Common myeloid progenitor, CD34-positive (primary cell): ENCODE results near the gene SLC4A9.

Experiments
- CTCF ChIA-PET: fragments of 350-600 bp; sonication (Branson Sonifier 250); formaldehyde crosslinking; loops from one replicate; lab custom pipeline; 2021; ENCODE audit warnings: antibody characterized with exemption; lab: Charles Lee
- POLR2A ChIA-PET: fragments of 350-600 bp; sonication (Branson Sonifier 250); formaldehyde crosslinking; loops from one replicate; lab custom pipeline; 2021; ENCODE audit warnings: antibody characterized with exemption; lab: Charles Lee
- DNase-seq, 3 donors: peaks; one replicate each; pipeline versions ENCODE4 v3.0.0 to v3.0.0-alpha.2; 2013
- H3K27ac ChIP-seq, 2 experiments: 1 replicate in 1 of 2; 2 replicates in 1 of 2; pipeline ENCODE4 v1.7.0; 2013; ENCODE audit warnings: inconsistent platforms in 2 of 2, low read length in 2 of 2, mild to moderate bottlenecking in 2 of 2, low read depth in 1 of 2, moderate library complexity in 1 of 2; ENCODE audit not compliant: severe bottlenecking in 2 of 2, insufficient read depth in 1 of 2, poor library complexity in 1 of 2
- H3K27me3 ChIP-seq, 5 experiments: replicated peaks in 2 of 5; 1 replicate in 3 of 5; 2 replicates in 2 of 5; pipeline versions ENCODE4 v1.6.1 to v1.7.0; 2013; ENCODE audit warnings: low read length in 4 of 5, mild to moderate bottlenecking in 2 of 5, moderate library complexity in 2 of 5, inconsistent platforms in 1 of 5; ENCODE audit not compliant: insufficient read depth in 5 of 5, control insufficient read depth in 4 of 5
- H3K36me3 ChIP-seq, 4 experiments: 1 replicate in 2 of 4; 2 replicates in 2 of 4; pipeline versions ENCODE4 v1.6.1 to v1.7.0; 2013; ENCODE audit warnings: low read length in 3 of 4, control low read depth in 1 of 4, mild to moderate bottlenecking in 1 of 4; ENCODE audit not compliant: control insufficient read depth in 4 of 4, insufficient read depth in 4 of 4
- H3K4me1 ChIP-seq, 4 experiments: 1 replicate in 3 of 4; 2 replicates in 1 of 4; pipeline versions ENCODE4 v1.6.1 to v1.7.1; 2013; ENCODE audit warnings: low read length in 3 of 4, mild to moderate bottlenecking in 3 of 4, control low read depth in 1 of 4, inconsistent platforms in 1 of 4, moderate library complexity in 1 of 4; ENCODE audit not compliant: control insufficient read depth in 4 of 4, insufficient read depth in 4 of 4; ENCODE audit errors: control extremely low read depth in 1 of 4
- H3K4me3 ChIP-seq, 7 experiments: 1 replicate in 4 of 7; 2 replicates in 3 of 7; pipeline versions ENCODE4 v1.5.1 to v1.7.0; 2013; ENCODE audit warnings: mild to moderate bottlenecking in 7 of 7, low read length in 6 of 7, moderate library complexity in 6 of 7, inconsistent platforms in 2 of 7, low read depth in 2 of 7, control low read depth in 1 of 7; ENCODE audit not compliant: insufficient read depth in 4 of 7, control insufficient read depth in 1 of 7; ENCODE audit errors: extremely low read depth in 1 of 7
- H3K9me3 ChIP-seq, 5 experiments: 1 replicate in 4 of 5; 2 replicates in 1 of 5; pipeline versions ENCODE4 v1.6.1 to v1.7.1; 2013; ENCODE audit warnings: low read length in 4 of 5, mild to moderate bottlenecking in 2 of 5, inconsistent platforms in 1 of 5, low read depth in 1 of 5, moderate library complexity in 1 of 5; ENCODE audit not compliant: control insufficient read depth in 4 of 5, insufficient read depth in 2 of 5; ENCODE audit errors: control extremely low read depth in 1 of 5
- WGBS: methylation state at CpG from one replicate; pipeline ENCODE4 v1.1.5; 2013; ENCODE audit not compliant: insufficient coverage; 5-methylcytosine and 5-hydroxymethylcytosine counted together

SLC4A9 gene

GRCh38 chr5:140358738-140359310, 1.2 kb upstream of the SLC4A9 start:
- Histone ChIP-seq H3K9me3 (no peaks in the 10 kb centered on the region), H3K27me3 (peaks cover 0 to 3% (median 0%) of the 10 kb centered on the region in 5 experiments), H3K4me1 (peaks cover 0 to 10% (median 8%) of the 10 kb centered on the region in 4 experiments), H3K4me3 (no peak overlapping the region), H3K36me3 (no peaks in the 10 kb centered on the region), H3K27ac (no peak overlapping the region)
- CTCF ChIA-PET, result interaction anchor here (0.5 to 4.6 kb wide), 17 partner anchors 14 to 356 kb away, joined by 3 to 69 read pairs (median 4); partner anchors contain the start of gene HBEGF
- no peak for DNase-seq
- POLR2A ChIA-PET, result no interaction called here
- 93% methylated on average over 2 of the region's 4 CpGs for WGBS

GRCh38 chr5:140360681-140361479, 886 bp downstream of the SLC4A9 start:
- Histone ChIP-seq H3K27me3 (peaks cover 0 to 3% (median 0%) of the 10 kb centered on the region in 5 experiments), H3K4me3 (no peak overlapping the region), H3K9me3 (no peaks in the 10 kb centered on the region), H3K27ac (no peak overlapping the region), H3K4me1 (peaks cover 0 to 10% (median 8%) of the 10 kb centered on the region in 4 experiments), H3K36me3 (no peaks in the 10 kb centered on the region)
- CTCF ChIA-PET, result interaction anchor here (0.7 to 4.6 kb wide), 10 partner anchors 9 to 548 kb away, joined by 3 to 69 read pairs (median 4); partner anchors contain the start of gene HBEGF
- POLR2A ChIA-PET, result interaction anchor here (0.6 kb wide), 1 partner anchor 121 kb away, joined by 5 read pairs; no protein-coding TSS in a partner anchor
- no peak for DNase-seq
- WGBS, result 100% methylated on average over 3 of the region's 7 CpGs

- Histone ChIP-seq H3K4me1 (peaks cover 0 to 10% (median 8%) of the 10 kb centered on the region in 4 experiments), H3K27ac (no peak overlapping the region), H3K9me3 (no peaks in the 10 kb centered on the region), H3K36me3 (no peaks in the 10 kb centered on the region), H3K4me3 (no peak overlapping the region), H3K27me3 (peaks cover 0 to 3% (median 0%) of the 10 kb centered on the region in 5 experiments)
- DNase-seq, result no peak
- WGBS, result 96% methylated on average over 2 of the region's 2 CpGs
- CTCF ChIA-PET, result interaction anchor here (0.8 to 4.6 kb wide), 8 partner anchors 8 to 150 kb away, joined by 3 to 69 read pairs (median 5); no protein-coding TSS in a partner anchor
- POLR2A ChIA-PET, result interaction anchor here (0.6 kb wide), 1 partner anchor 625 kb away, joined by 3 read pairs; no protein-coding TSS in a partner anchor
These were observed 1.9 kb downstream of the SLC4A9 start for GRCh38 chr5:140361901-140362300.

GRCh38 chr5:140362311-140362710, 2.3 kb downstream of the SLC4A9 start:
- ChIA-PET CTCF (interaction anchor here (0.6 to 4.6 kb wide), 9 partner anchors 9 to 150 kb away, joined by 3 to 69 read pairs (median 5); no protein-coding TSS in a partner anchor), POLR2A (interaction anchor here (0.6 kb wide), 1 partner anchor 626 kb away, joined by 3 read pairs; no protein-coding TSS in a partner anchor)
- no peak for DNase-seq
- Histone ChIP-seq H3K36me3 (no peaks in the 10 kb centered on the region), H3K4me3 (no peak overlapping the region), H3K27ac (no peak overlapping the region), H3K4me1 (peaks cover 0 to 10% (median 8%) of the 10 kb centered on the region in 4 experiments), H3K27me3 (peaks cover 0 to 3% (median 0%) of the 10 kb centered on the region in 5 experiments), H3K9me3 (no peaks in the 10 kb centered on the region)
- WGBS, result 94% methylated on average over 8 of the region's 8 CpGs

- ChIA-PET CTCF (interaction anchor here (0.6 to 2.7 kb wide), 14 partner anchors 8 to 151 kb away, joined by 3 to 13 read pairs (median 4); no protein-coding TSS in a partner anchor), POLR2A (interaction anchor here (0.5 kb wide), 1 partner anchor 1850 kb away, joined by 3 read pairs; no protein-coding TSS in a partner anchor)
- Histone ChIP-seq H3K36me3 (no peaks in the 10 kb centered on the region), H3K4me3 (peak overlapping the region in 5 of 7 experiments; percentile 13 to 62 (median 52)), H3K4me1 (peaks cover 0 to 6% (median 4%) of the 10 kb centered on the region in 4 experiments), H3K27ac (no peak overlapping the region), H3K9me3 (no peaks in the 10 kb centered on the region), H3K27me3 (peaks cover 0 to 3% (median 0%) of the 10 kb centered on the region in 5 experiments)
- WGBS, result 14% methylated on average over 19 of the region's 29 CpGs
- peak; percentile 69 to 83 (median 77) for DNase-seq
These were observed 3.1 kb downstream of the SLC4A9 start for GRCh38 chr5:140362875-140363630.

- POLR2A ChIA-PET, result no interaction called here
- Histone ChIP-seq H3K9me3 (no peaks in the 10 kb centered on the region), H3K4me1 (peaks cover 0 to 6% (median 4%) of the 10 kb centered on the region in 4 experiments), H3K4me3 (peak overlapping the region in 4 of 7 experiments; percentile 33 to 62 (median 55)), H3K36me3 (no peaks in the 10 kb centered on the region), H3K27ac (no peak overlapping the region), H3K27me3 (no peaks in the 10 kb centered on the region)
- DNase-seq, result no peak
- CTCF ChIA-PET, result interaction anchor here (0.6 to 2.7 kb wide), 12 partner anchors 8 to 130 kb away, joined by 3 to 13 read pairs (median 4); no protein-coding TSS in a partner anchor
- WGBS, result 70% methylated on average over 18 of the region's 20 CpGs
These were observed 3.9 kb downstream of the SLC4A9 start for GRCh38 chr5:140363631-140364471.
